Ascending aorta (tissue), 2 donors: ENCODE measurements around the gene GOLGA6D. TPM values are rescaled to one million over a fixed set of nuclear protein-coding genes. Genes with fewer than 3 reads are reported as not detected.
"Not testable (repeated sequence)": the region's sequence is repeated elsewhere in the genome, so short reads cannot be mapped to it uniquely, and the experiment has no call there.

Source experiments
- DNase-seq, 2 donors: peaks; one replicate each; pipeline ENCODE4 v3.0.0-alpha.2; 2019; ENCODE audit warnings: low spot score in 2 of 2
- H3K27ac ChIP-seq, 2 donors: fragments of 200-600 bp; sonication (generic); one replicate each; pipeline ENCODE4 v1.5.1; 2016 to 2017; ENCODE audit warnings: mild to moderate bottlenecking in 1 of 2
- H3K27me3 ChIP-seq: fragments of 200-600 bp; sonication (generic); one replicate; pipeline ENCODE4 v1.5.1; 2017
- H3K36me3 ChIP-seq, 2 donors: fragments of 200-600 bp; sonication (generic); one replicate each; pipeline ENCODE4 v1.5.1; 2016
- H3K4me1 ChIP-seq, 2 donors: fragments of 200-600 bp; sonication (generic); one replicate each; pipeline ENCODE4 v1.5.1; 2016 to 2017; ENCODE audit warnings: mild to moderate bottlenecking in 1 of 2
- H3K4me3 ChIP-seq, 2 donors: fragments of 200-600 bp; sonication (generic); one replicate each; pipeline ENCODE4 v1.5.1; 2016 to 2017; ENCODE audit warnings: mild to moderate bottlenecking in 1 of 2
- H3K9me3 ChIP-seq, 2 donors: fragments of 200-600 bp; sonication (generic); one replicate each; pipeline ENCODE4 v1.5.1; 2016
- intact Hi-C: fragments of 100-400 bp; cut with DNase I; formaldehyde crosslinking; loops from one replicate; pipeline ENCODE4 v1.15.1; 2023
- total RNA-seq: library from RNA; depleted of rRNA; stranded (reverse); fragments of >200 nt; gene quantifications from one replicate; pipeline ENCODE4 v1.1.0, GENCODE V29; 2016
- TF ChIP-seq, protein P1 (sequence below), 3 experiments: fragments of 200-600 bp in 2 of 3; fragments of 450-650 bp in 1 of 3; sonication (generic) in 2 of 3; IDR thresholded peaks; one replicate each; pipeline ENCODE4 v1.5.1; 2016 to 2019; ENCODE audit warnings: antibody characterized with exemption in 3 of 3, mild to moderate bottlenecking in 1 of 3, moderate library complexity in 1 of 3

Gene GOLGA6D
- total RNA-seq, 1 donor from 2014 or later = not detected

DNA sequence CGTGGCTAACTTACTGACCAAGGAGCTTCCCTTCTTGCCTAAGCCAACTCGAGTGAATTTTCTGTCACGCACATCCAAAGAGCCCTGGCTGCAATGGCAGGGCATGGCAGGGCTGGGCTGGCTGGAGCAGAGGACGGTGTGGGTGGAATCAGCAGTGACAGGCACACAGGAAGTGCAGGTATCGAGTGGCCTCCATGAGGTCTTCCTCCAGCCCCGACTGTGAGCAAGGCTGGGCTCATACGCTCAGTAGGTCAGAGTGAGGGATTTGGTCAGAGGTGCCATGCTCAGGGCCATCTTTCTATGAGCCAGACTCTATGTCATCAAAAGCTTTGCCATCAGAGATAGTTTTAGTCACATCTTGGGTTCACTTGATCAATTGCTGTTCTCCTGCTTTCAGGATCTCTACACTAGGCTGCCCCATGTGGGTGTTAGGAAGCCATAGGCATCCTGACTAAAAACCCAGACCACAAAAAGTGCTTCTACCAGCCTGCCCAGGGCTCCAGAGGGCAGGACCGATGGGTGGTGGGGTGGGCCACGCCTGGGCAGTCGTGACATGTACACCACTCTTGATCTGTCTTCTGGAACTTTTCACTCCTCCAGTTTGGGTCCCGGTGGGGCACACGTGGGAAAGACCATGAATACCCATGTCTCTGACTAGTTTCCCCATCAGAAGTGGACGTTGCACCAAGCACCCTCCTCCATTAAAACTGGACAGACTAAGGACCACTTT is 30.6 kb downstream of the GOLGA6D start:
- intact Hi-C loops = no loop called here
- TF ChIP-seq, protein P1, sequence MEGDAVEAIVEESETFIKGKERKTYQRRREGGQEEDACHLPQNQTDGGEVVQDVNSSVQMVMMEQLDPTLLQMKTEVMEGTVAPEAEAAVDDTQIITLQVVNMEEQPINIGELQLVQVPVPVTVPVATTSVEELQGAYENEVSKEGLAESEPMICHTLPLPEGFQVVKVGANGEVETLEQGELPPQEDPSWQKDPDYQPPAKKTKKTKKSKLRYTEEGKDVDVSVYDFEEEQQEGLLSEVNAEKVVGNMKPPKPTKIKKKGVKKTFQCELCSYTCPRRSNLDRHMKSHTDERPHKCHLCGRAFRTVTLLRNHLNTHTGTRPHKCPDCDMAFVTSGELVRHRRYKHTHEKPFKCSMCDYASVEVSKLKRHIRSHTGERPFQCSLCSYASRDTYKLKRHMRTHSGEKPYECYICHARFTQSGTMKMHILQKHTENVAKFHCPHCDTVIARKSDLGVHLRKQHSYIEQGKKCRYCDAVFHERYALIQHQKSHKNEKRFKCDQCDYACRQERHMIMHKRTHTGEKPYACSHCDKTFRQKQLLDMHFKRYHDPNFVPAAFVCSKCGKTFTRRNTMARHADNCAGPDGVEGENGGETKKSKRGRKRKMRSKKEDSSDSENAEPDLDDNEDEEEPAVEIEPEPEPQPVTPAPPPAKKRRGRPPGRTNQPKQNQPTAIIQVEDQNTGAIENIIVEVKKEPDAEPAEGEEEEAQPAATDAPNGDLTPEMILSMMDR (IDR thresholded peaks at IDR 0.05) = no peak
- DNase-seq = no peak
- H3K4me3 ChIP-seq = no peak overlapping the region
- H3K4me1 ChIP-seq = no peaks in the 10 kb centered on the region
- H3K36me3 ChIP-seq = no peaks in the 10 kb centered on the region
- H3K9me3 ChIP-seq = no peaks in the 10 kb centered on the region
- H3K27ac ChIP-seq = no peak overlapping the region
- no peaks in the 10 kb centered on the region for H3K27me3 ChIP-seq

DNA sequence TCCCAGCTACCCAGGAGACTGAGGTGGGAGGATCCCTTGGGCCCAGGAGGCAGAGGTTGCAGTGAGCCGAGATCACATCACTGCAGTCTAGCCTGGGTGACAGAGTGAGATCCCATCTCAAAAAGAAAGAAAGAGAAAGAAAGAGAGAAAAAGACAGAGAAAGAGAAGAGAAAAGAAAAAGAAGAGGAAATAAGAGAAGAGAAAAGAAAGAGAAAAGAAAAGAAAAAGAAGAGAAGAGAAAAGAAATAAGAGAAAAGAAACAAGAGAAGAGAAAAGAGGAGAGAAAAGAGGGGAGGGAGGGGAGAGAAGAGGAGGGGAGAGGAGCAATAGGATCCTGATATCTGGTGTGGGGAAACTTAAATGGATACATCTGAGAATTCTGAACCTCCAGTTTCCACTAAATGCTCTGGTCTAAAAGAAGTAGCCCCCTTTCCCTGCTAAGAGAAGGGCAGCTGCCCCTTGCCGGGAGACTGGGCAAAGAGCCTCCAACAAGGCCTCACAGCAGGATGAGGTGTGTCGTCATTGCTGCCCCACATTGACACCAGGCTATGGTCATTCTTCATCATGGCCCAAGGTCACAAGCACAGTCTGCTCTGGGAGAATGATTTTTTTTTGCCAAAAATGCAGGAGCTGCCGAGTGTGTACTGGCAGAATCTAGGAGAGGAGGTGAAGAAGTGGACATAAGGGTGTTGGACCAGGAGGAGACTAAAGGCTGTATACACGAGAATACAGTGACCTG is 32.1 kb downstream of the GOLGA6D start:
- no peak for DNase-seq
- no peaks in the 10 kb centered on the region for H3K36me3 ChIP-seq
- no peaks in the 10 kb centered on the region for H3K9me3 ChIP-seq
- no peak overlapping the region for H3K27ac ChIP-seq
- no peak overlapping the region for H3K4me3 ChIP-seq
- intact Hi-C loops = no loop called here
- TF ChIP-seq, protein P1 (IDR thresholded peaks at IDR 0.05) = no peak
- H3K4me1 ChIP-seq = no peaks in the 10 kb centered on the region
- H3K27me3 ChIP-seq = no peaks in the 10 kb centered on the region

DNA sequence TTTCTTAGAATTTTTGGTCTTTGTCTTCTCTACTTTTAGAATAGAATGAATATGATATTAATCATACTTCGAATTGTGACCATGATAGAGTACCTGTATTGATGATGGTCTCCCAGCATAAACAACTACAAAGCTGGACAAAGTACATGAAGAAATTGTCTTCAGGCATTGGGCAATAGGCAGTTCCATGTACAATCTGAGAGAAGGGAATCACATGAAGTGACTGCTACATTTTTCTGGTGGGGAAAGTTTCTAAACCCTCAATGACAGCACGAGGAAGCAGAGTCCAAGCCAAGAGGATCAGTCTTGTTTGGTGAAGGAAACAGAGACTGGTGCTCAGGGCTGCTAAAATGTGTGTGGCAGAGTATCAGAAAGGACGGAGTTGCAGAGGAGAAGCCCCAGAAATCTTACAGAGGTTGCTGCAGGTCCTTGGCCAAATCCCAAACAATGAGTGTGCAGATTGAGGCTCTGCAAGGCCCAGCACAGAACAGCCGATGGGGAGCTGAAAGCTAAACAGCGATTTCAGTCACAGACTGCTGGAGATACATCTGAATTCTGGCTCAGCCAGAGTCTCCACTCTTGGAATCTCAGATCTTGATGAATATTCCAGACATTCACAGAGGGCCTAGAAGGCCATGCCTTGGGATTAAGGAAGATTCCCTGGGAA is 36.7 kb downstream of the GOLGA6D start:
- DNase-seq, intact Hi-C loops, H3K4me3 ChIP-seq, H3K9me3 ChIP-seq, H3K4me1 ChIP-seq, H3K27ac ChIP-seq, H3K36me3 ChIP-seq, H3K27me3 ChIP-seq: not testable (repeated sequence)

DNA sequence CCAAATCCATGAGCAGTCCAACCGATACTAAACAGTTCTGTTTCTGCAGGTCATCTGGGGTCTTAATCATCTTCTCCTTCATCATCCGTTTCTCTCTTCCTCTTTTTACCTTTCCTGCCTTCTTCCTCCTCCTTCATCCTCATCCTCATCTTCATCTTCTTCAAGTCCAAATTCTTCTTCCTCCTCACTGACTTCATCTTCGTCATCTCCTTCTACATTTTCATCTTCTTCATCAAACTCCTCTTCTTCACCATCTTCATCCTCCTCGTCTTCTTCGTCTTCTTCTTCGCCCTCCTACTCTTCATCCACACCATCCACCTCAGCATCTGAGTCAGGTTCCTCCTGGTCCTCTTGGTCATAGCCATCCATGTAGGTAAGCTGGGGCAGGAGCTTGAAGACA is 39.1 kb downstream of the GOLGA6D start:
- intact Hi-C loops = no loop called here
- H3K9me3 ChIP-seq = no peaks in the 10 kb centered on the region
- no peak overlapping the region for H3K4me3 ChIP-seq
- no peaks in the 10 kb centered on the region for H3K36me3 ChIP-seq
- H3K4me1 ChIP-seq = no peaks in the 10 kb centered on the region
- H3K27me3 ChIP-seq = no peaks in the 10 kb centered on the region
- TF ChIP-seq, protein P1 (IDR thresholded peaks at IDR 0.05) = no peak
- H3K27ac ChIP-seq = no peak overlapping the region
- no peak for DNase-seq

- TF ChIP-seq, protein P1 (IDR thresholded peaks at IDR 0.05) = no peak
- Histone ChIP-seq H3K27me3 (no peaks in the 10 kb centered on the region), H3K4me1 (no peaks in the 10 kb centered on the region), H3K4me3 (no peak overlapping the region), H3K9me3 (no peaks in the 10 kb centered on the region), H3K27ac (no peak overlapping the region), H3K36me3 (no peaks in the 10 kb centered on the region)
- intact Hi-C loops = no loop called here
- DNase-seq = no peak
Observed at GRCh38 chr15:75325922-75326321, 43.3 kb downstream of the GOLGA6D start.

GRCh38 chr15:75327005-75327404 is 44.4 kb downstream of the GOLGA6D start:
- H3K27ac ChIP-seq = no peak overlapping the region
- H3K4me3 ChIP-seq = no peak overlapping the region
- H3K4me1 ChIP-seq = no peaks in the 10 kb centered on the region
- H3K27me3 ChIP-seq = no peaks in the 10 kb centered on the region
- no peak for DNase-seq
- no peaks in the 10 kb centered on the region for H3K36me3 ChIP-seq
- intact Hi-C loops = no loop called here
- TF ChIP-seq, protein P1 (IDR thresholded peaks at IDR 0.05) = no peak
- H3K9me3 ChIP-seq = no peaks in the 10 kb centered on the region
